LNCaP clone FGC (cell line): ENCODE measurements around the gene ARL3.
"Not testable (repeated sequence)": the region's sequence is repeated elsewhere in the genome, so short reads cannot be mapped to it uniquely, and the experiment has no call there.

Source experiments
- DNase-seq: peaks from one replicate; pipeline ENCODE4 v3.0.0-alpha.2; 2011; ENCODE audit warnings: low read depth
- H3K4me3 ChIP-seq: 2 replicates; pipeline ENCODE4 v1.5.1; 2011; ENCODE audit warnings: mild to moderate bottlenecking, low read depth, low read length, control low read depth
- CTCF ChIP-seq: IDR thresholded peaks from 2 replicates; pipeline ENCODE4 v1.5.1; 2012; ENCODE audit warnings: mild to moderate bottlenecking; ENCODE audit not compliant: control insufficient read depth, insufficient read depth; ENCODE audit errors: extremely low read depth

ARL3 gene

DNA sequence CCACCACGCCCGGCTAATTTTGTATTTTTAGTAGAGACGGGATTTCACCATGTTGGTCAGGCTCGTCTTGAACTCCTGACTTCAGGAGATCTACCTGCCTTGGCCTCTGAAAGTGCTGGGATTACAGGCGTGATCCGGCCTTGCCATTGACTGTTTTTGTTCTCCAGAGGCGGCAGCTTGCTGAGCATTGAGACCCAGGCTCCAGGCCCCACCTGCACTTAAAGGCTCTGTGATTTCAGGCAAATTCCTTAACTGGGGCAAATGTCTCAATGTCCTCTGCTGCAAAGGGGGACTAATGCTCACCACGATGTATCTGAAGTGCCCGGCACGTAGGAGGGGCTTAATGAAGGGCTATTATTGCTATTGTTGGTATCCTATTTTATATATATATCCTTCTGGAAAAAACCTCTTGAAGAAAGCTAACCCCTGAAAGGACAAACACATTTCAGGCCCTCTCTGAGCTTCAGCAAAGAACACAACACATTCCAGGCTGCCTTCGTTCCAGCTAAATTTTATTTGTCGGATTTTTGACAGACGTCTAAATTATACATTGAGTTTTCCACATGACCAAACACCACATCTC lies 40.9 kb downstream of the ARL3 start:
- no peak for DNase-seq
- TF ChIP-seq CTCF, result no peak
- H3K4me3 ChIP-seq, result no peak overlapping the region

GRCh38 chr10:102670871-102671434 lies 43.2 kb downstream of the ARL3 start:
- no peak for DNase-seq
- no peak for TF ChIP-seq CTCF
- no peak overlapping the region for H3K4me3 ChIP-seq

DNA sequence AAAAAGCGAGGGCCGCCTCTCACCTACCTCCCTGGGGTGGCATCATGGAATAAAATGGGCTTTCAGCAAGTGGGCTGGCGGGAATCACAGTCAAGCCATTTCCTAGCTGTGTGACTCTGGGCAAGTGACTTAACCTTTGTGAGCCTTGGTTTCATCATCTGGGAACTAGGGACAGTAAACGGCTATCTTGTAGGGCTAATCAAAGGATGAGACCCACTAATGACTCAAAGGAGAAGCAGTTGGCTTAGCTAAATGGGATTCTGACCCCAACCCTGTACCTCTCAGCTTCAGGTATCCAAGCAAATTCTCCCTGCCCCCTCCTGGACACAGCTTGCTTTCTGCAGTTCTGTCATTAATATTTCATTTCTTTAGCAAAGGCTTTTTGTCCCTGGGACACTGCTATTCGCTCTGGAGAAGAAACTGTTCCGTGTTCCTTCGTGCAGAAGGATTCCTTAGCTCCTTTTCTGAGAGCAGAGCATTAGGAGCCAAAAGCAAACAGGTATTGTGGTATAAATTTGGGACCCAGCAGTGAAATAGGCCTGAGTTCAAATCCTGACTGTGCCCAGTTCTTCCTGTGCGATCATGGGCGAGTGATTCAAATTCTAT lies 44.0 kb downstream of the ARL3 start:
- DNase-seq, result no peak

DNA sequence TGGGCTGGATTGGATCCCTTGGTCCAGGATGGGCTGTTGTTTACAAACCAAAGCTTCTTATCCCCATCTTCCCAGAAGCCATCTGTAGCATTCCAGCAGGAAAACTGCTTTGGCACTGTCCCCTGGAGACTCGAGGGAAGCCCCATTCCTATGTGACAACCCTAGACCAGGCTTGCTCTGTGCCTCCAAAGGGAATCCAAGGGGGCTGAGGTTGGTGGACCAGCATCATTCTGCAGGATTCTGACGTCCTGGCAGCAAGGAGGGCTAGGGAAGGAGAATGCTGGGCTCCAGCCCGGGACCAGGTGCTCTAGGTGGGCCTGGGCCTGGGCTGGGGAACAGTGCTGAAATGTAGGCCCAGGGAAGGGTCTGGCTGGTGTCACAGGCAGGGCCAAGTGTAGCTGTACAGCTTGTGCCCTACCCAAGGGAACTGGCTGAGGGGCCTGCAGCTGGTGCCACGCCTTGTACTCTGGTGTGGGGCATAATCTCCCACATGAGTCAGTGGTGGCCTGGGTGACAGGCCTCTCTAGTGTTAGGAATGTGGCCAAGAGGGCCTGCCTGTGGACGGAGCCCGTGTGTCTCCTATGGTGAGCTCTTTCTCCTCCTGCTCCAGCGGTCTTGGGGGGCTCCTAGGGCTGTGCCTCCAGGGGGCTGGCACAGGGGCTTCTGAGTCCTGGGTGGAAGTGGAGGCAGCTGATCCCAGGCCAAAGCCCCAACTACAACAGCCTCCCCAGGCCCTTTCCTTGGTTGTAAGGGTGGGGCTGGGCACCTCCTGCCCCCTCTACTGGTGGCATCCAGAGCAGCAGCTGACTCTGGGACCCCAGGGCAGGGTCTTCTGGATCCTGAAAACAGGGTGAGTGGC lies 44.8 kb downstream of the ARL3 start:
- no peak for DNase-seq
- TF ChIP-seq CTCF, result 0 out of 2 replicates have a peak, but pooled peaks have one; percentile 8

More for the DNA sequence above, 44.0 kb downstream of the ARL3 start:
- no peak overlapping the region for H3K4me3 ChIP-seq
- no peak for TF ChIP-seq CTCF

DNA sequence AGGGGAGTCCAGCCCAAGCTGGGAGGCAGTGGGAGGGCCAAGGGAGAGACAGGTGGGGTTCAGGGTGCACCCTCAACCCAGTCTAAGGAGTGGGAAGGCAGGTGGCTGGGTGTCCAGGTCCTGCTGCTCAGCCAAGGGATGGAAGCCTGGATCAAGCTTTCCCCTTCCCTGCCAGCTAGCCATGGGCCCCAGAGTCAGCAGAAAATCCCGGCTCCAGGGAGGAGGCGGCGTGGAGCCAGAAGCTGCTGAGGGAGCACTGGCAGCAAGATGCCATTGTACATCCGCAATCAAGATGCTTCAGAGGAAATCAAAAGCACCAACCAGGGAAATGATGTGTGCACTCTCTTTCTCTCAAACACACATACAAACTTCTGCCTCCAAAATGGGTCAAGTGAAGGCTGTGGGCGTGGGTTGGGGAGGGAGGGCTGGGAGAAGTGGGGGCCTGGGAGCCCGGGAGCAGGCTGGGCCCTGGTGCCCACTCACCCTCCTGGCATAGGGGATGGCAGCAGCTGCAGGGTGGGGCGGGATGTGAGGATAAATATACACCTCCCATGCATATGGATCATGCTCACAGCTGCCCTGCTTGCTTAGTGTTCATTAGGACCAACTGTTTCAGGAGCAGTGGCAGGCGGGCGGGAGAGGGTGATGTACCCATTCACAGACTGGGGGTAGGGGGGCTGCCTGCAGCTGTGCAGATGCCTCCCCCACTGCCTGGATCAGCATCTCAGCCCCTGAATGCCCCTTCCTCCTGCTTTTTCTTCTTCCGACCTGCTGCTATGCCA lies 45.7 kb downstream of the ARL3 start:
- no peak for DNase-seq
- TF ChIP-seq CTCF, result no peak
- H3K4me3 ChIP-seq, result no peak overlapping the region

More for the DNA sequence above, 44.8 kb downstream of the ARL3 start:
- no peak overlapping the region for H3K4me3 ChIP-seq

DNA sequence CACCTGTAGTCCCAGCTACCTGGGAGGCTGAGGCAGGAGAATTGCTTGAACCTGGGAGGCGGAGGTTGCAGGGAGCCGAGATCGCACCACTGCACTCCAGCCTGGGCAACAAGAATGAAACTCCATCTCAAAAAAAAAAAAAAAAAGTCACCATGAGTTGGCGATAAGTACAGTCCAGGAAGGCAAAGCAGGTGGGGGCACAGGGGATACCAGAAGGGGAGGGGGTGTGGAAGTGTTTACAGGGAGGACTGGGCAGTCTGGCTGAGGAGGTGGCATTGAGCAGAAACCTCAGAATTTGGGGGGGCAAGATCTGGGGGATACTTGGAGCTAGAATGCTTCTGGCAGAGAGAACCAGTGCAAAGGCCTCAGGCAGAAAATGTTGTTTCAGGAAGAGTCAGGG lies 46.8 kb downstream of the ARL3 start:
- DNase-seq, H3K4me3 ChIP-seq: not testable (repeated sequence)

DNA sequence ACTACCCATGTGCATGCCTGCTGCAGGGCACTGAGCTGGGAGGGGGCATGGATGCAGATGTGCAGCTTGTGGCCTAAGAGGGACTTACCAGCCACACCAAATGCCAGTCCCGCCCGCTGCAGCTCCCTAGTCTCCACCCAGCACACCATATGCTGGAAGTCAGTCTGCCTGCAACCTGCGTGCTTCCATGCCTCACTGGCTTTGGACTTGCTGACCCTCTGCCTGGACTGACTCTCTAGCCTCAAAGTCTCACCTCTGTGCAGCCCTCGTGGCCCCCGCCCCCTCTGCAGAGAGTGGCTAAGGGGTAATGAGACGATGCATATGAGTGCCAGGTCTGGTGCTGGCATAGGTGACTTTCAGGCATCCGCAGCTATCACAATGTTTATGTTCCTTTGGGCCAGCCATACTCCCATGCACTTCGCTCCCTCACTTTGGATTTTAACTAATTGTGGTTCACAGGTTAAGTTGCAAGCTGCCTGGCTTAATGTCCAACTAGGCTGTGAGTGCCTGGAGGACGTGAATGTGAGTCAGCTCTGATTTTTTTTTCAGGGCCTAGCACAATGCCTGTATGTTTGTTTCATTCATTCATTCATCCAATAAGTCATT lies 48.2 kb downstream of the ARL3 start:
- no peak overlapping the region for H3K4me3 ChIP-seq
- no peak for DNase-seq
- TF ChIP-seq CTCF, result no peak
